HUDEP-2 (cell line): ENCODE measurements around the gene CSGALNACT2.

Experiments used
- DNase-seq, 76 experiments: peaks; one replicate each; lab custom pipeline; 2025; ENCODE audit not compliant: unreplicated experiment in 76 of 76; lab: John Stamatoyannopoulos, UW

Gene CSGALNACT2

GRCh38 chr10:43225004-43225786, 87.0 kb downstream of the CSGALNACT2 start:
- DNase-seq: no peak

GRCh38 chr10:43225787-43226153, 87.5 kb downstream of the CSGALNACT2 start:
- no peak for DNase-seq

GRCh38 chr10:43226441-43226840, 88.2 kb downstream of the CSGALNACT2 start:
- no peak for DNase-seq

GRCh38 chr10:43226851-43227845, 88.9 kb downstream of the CSGALNACT2 start:
- no peak for DNase-seq

GRCh38 chr10:43227911-43228782, 89.9 kb downstream of the CSGALNACT2 start:
- no peak for DNase-seq

- no peak for DNase-seq
Measured at GRCh38 chr10:43228783-43229207, 90.5 kb downstream of the CSGALNACT2 start.

- DNase-seq: no peak
Measured at GRCh38 chr10:43229208-43230061, 91.2 kb downstream of the CSGALNACT2 start.

GRCh38 chr10:43230101-43230908, 92.1 kb downstream of the CSGALNACT2 start:
- DNase-seq: no peak

GRCh38 chr10:43230909-43231522, 92.8 kb downstream of the CSGALNACT2 start:
- no peak for DNase-seq

GRCh38 chr10:43231523-43232078, 93.4 kb downstream of the CSGALNACT2 start:
- DNase-seq: no peak

- DNase-seq: no peak
Measured at GRCh38 chr10:43233601-43234430, 95.6 kb downstream of the CSGALNACT2 start.

- no peak for DNase-seq
Measured at GRCh38 chr10:43234471-43235041, 96.3 kb downstream of the CSGALNACT2 start.
